ENCODE data around the gene KCNG1.
"Not testable (repeated sequence)": the region's sequence is repeated elsewhere in the genome, so short reads cannot be mapped to it uniquely, and the experiment has no call there.

KCNG1 gene

GRCh38 chr20:50980071-50980681, 42.7 kb downstream of the KCNG1 start:
- TF ChIP-seq CTCF (IDR thresholded peaks at IDR 0.05; ENCODE audit: low read depth, low read length, missing control alignments): no peak
- H3K4me3 ChIP-seq (ENCODE audit: low read depth, low read length): no peak overlapping the region
- DNase-seq (ENCODE audit: low read depth): no peak

- not testable (repeated sequence) for H3K4me3 ChIP-seq (ENCODE audit: low read depth, low read length); DNase-seq (ENCODE audit: low read depth)
These were observed 44.4 kb downstream of the KCNG1 start for GRCh38 chr20:50978533-50978932.

GRCh38 chr20:50977066-50978021, 45.6 kb downstream of the KCNG1 start:
- no peak for DNase-seq (ENCODE audit: low read depth)
- no peak overlapping the region for H3K4me3 ChIP-seq (ENCODE audit: low read depth, low read length)
- TF ChIP-seq CTCF (IDR thresholded peaks at IDR 0.05; ENCODE audit: low read depth, low read length, missing control alignments): no peak

GRCh38 chr20:50975701-50976330, 47.1 kb downstream of the KCNG1 start:
- no peak for DNase-seq (ENCODE audit: low read depth)

GRCh38 chr20:50969912-50970311, 53.0 kb downstream of the KCNG1 start:
- no peak for TF ChIP-seq CTCF (IDR thresholded peaks at IDR 0.05; ENCODE audit: low read depth, low read length, missing control alignments)
- no peak overlapping the region for H3K4me3 ChIP-seq (ENCODE audit: low read depth, low read length)
- DNase-seq (ENCODE audit: low read depth): no peak

More at GRCh38 chr20:50975701-50976330, 47.1 kb downstream of the KCNG1 start:
- no peak for TF ChIP-seq CTCF (IDR thresholded peaks at IDR 0.05; ENCODE audit: low read depth, low read length, missing control alignments)
- H3K4me3 ChIP-seq (ENCODE audit: low read depth, low read length): no peak overlapping the region

- DNase-seq (ENCODE audit: low read depth): no peak
- H3K4me3 ChIP-seq (ENCODE audit: low read depth, low read length): no peak overlapping the region
- no peak for TF ChIP-seq CTCF (IDR thresholded peaks at IDR 0.05; ENCODE audit: low read depth, low read length, missing control alignments)
These were observed 53.5 kb downstream of the KCNG1 start for GRCh38 chr20:50969435-50969834.

GRCh38 chr20:50968289-50968688, 54.6 kb downstream of the KCNG1 start:
- no peak overlapping the region for H3K4me3 ChIP-seq (ENCODE audit: low read depth, low read length)
- no peak for TF ChIP-seq CTCF (IDR thresholded peaks at IDR 0.05; ENCODE audit: low read depth, low read length, missing control alignments)
- no peak for DNase-seq (ENCODE audit: low read depth)
